DOHH2 (cell line): Measurements from ENCODE around the gene DOCK6.

ENCODE experiments used
- H3F3A ChIP-seq: fragments of 200-600 bp; sonication (generic), shearing (Covaris generic); 2 replicates; pipeline ENCODE4 v1.6.0; 2016; ENCODE audit warnings: antibody characterized with exemption, mild to moderate bottlenecking; ENCODE audit not compliant: control insufficient read depth, insufficient read depth
- H3K27ac ChIP-seq: fragments of 200-600 bp; sonication (generic); 2 replicates; pipeline ENCODE4 v1.5.1; 2014; ENCODE audit warnings: low read depth, mild to moderate bottlenecking, low read length, moderate library complexity
- H3K27me3 ChIP-seq: fragments of 200-600 bp; sonication (generic); 2 replicates; pipeline ENCODE4 v1.6.1; 2014; ENCODE audit warnings: mild to moderate bottlenecking, low read length, mixed read lengths; ENCODE audit not compliant: control insufficient read depth
- H3K36me3 ChIP-seq: fragments of 200-600 bp; sonication (generic); 2 replicates; pipeline ENCODE4 v1.6.1; 2014; ENCODE audit warnings: mild to moderate bottlenecking, low read length, moderate library complexity, mixed read lengths; ENCODE audit not compliant: control insufficient read depth
- H3K4me1 ChIP-seq: fragments of 200-600 bp; sonication (generic); 2 replicates; pipeline ENCODE4 v1.6.1; 2014; ENCODE audit warnings: mild to moderate bottlenecking, low read length, mixed read lengths; ENCODE audit not compliant: control insufficient read depth
- H3K4me2 ChIP-seq: fragments of 200-600 bp; sonication (generic); 2 replicates; pipeline ENCODE4 v1.6.0; 2014; ENCODE audit warnings: mild to moderate bottlenecking, low read length, moderate library complexity
- H3K4me3 ChIP-seq: fragments of 200-600 bp; sonication (generic); 2 replicates; pipeline ENCODE4 v1.5.1; 2014; ENCODE audit warnings: mild to moderate bottlenecking, low read length, mixed read lengths
- H3K79me2 ChIP-seq: fragments of 200-600 bp; sonication (generic); 2 replicates; pipeline ENCODE4 v1.6.1; 2014; ENCODE audit warnings: mild to moderate bottlenecking, low read length, mixed read lengths; ENCODE audit not compliant: control insufficient read depth
- H3K9me2 ChIP-seq: fragments of 200-600 bp; sonication (generic); replicated peaks from 2 replicates; pipeline ENCODE4 v1.6.1; 2014; ENCODE audit warnings: mild to moderate bottlenecking, low read length, mixed read lengths; ENCODE audit not compliant: control insufficient read depth
- H3K9me3 ChIP-seq: fragments of 200-600 bp; sonication (generic); 2 replicates; pipeline ENCODE4 v1.6.1; 2014; ENCODE audit warnings: antibody characterized with exemption, low read length, mixed read lengths; ENCODE audit not compliant: control insufficient read depth, insufficient read depth
- H4K20me1 ChIP-seq: fragments of 200-600 bp; sonication (generic); 2 replicates; pipeline ENCODE4 v1.6.0; 2014; ENCODE audit warnings: low read depth, mild to moderate bottlenecking, antibody characterized with exemption, low read length, moderate library complexity; ENCODE audit not compliant: control insufficient read depth, insufficient read depth
- EZH2phosphoT487 ChIP-seq: fragments of 200-600 bp; sonication (generic); IDR thresholded peaks from 2 replicates; pipeline ENCODE4 v1.6.1; 2017; ENCODE audit warnings: borderline replicate concordance, mild to moderate bottlenecking, antibody characterized with exemption, low read length, moderate library complexity, mixed read lengths
- TF ChIP-seq, protein P1 (sequence below): fragments of 200-600 bp; sonication (generic); IDR thresholded peaks from one replicate; pipeline ENCODE4 v1.5.1; 2014; ENCODE audit warnings: antibody characterized with exemption, mild to moderate bottlenecking, low read depth, low read length; ENCODE audit not compliant: poor library complexity, severe bottlenecking

DOCK6 gene, protein sequence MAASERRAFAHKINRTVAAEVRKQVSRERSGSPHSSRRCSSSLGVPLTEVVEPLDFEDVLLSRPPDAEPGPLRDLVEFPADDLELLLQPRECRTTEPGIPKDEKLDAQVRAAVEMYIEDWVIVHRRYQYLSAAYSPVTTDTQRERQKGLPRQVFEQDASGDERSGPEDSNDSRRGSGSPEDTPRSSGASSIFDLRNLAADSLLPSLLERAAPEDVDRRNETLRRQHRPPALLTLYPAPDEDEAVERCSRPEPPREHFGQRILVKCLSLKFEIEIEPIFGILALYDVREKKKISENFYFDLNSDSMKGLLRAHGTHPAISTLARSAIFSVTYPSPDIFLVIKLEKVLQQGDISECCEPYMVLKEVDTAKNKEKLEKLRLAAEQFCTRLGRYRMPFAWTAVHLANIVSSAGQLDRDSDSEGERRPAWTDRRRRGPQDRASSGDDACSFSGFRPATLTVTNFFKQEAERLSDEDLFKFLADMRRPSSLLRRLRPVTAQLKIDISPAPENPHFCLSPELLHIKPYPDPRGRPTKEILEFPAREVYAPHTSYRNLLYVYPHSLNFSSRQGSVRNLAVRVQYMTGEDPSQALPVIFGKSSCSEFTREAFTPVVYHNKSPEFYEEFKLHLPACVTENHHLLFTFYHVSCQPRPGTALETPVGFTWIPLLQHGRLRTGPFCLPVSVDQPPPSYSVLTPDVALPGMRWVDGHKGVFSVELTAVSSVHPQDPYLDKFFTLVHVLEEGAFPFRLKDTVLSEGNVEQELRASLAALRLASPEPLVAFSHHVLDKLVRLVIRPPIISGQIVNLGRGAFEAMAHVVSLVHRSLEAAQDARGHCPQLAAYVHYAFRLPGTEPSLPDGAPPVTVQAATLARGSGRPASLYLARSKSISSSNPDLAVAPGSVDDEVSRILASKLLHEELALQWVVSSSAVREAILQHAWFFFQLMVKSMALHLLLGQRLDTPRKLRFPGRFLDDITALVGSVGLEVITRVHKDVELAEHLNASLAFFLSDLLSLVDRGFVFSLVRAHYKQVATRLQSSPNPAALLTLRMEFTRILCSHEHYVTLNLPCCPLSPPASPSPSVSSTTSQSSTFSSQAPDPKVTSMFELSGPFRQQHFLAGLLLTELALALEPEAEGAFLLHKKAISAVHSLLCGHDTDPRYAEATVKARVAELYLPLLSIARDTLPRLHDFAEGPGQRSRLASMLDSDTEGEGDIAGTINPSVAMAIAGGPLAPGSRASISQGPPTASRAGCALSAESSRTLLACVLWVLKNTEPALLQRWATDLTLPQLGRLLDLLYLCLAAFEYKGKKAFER (N-terminal part only)

DNA sequence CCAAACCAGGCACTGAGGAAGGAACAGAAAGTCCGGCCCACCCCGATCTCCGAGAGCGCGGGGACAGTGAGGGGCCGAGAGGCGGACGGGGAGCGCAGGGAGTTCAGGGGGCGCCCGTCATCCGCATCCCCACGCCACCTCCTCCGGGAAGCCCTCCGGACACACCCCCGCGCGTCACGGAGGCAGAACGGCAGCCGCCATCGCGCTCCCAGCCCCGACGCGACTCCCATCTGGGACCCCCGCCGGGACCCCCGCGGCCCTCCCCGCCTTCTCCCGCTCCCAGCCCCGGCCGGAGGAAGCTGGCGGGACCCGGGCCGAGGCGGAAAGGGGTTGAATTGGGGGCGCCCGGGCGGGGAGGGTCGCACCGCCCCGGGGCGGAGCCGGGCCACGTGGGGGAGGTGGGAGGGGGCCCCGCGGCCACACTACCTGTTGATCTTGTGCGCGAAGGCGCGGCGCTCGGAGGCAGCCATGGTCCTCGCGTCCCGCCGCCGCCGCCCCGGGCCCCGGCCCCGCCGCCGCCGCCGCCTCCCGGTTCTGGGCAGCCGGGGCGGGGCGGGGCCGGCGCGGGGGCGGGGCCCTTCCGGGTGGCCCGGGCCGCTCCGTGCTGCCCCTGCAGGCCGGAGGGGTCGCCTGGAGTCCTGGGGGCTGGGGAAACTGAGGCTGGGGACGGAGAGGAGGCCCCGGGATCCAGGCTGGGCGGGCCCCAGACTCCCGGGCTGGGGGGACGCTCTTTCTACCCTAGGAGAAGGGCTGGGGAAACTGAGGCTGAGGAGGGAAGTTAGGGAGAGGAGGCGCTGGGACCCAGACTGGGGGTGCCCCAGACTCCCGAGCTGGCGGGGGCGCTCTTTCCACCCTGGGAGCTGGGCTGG is at the start of gene DOCK6:
Gene DOCK6 (minus strand): TSS at position 554 of the 869 bp plus-strand sequence. CDS start 84 bp downstream, at position 470.
- Histone ChIP-seq H3F3A (peaks cover 5% of the 10 kb centered on the region; the same call in 1 of the 2 replicates), H3K4me3 (peak within 1 kb of the TSS; percentile 86), H4K20me1 (no peaks in the 10 kb centered on the region), H3K36me3 (no peaks in the 10 kb centered on the region), H3K4me2 (peak within 1 kb of the TSS; percentile 96), H3K27me3 (no peaks in the 10 kb centered on the region), H3K9me2 (no peaks in the 10 kb centered on the region), H3K27ac (no peak within 1 kb of the TSS), H3K4me1 (peaks cover 40% of the 10 kb centered on the region), H3K9me3 (no peaks in the 10 kb centered on the region), H3K79me2 (peaks cover 7% of the 10 kb centered on the region)
- no peak for TF ChIP-seq EZH2phosphoT487
- TF ChIP-seq, protein P1, sequence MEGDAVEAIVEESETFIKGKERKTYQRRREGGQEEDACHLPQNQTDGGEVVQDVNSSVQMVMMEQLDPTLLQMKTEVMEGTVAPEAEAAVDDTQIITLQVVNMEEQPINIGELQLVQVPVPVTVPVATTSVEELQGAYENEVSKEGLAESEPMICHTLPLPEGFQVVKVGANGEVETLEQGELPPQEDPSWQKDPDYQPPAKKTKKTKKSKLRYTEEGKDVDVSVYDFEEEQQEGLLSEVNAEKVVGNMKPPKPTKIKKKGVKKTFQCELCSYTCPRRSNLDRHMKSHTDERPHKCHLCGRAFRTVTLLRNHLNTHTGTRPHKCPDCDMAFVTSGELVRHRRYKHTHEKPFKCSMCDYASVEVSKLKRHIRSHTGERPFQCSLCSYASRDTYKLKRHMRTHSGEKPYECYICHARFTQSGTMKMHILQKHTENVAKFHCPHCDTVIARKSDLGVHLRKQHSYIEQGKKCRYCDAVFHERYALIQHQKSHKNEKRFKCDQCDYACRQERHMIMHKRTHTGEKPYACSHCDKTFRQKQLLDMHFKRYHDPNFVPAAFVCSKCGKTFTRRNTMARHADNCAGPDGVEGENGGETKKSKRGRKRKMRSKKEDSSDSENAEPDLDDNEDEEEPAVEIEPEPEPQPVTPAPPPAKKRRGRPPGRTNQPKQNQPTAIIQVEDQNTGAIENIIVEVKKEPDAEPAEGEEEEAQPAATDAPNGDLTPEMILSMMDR = peak; percentile 81

DNA sequence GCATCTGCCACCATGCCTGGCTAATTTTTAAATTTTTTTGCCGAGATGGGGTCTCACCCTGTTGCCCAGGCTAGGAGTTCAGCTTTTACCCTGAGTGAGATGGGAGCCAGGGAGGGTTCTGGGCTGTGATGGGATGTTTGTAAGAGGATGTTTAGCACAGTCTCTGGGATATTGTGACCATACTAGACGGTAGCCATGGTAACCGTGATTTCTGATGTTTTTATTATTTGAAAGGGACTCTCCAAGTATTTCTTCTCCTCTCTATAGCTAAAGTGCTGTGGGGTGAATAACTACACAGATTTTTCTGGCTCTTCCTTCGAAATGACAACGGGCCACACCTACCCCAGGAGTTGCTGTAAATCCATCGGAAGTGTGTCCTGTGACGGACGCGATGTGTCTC is 44.0 kb upstream of the DOCK6 start:
- Histone ChIP-seq H3K27me3 (no peaks in the 10 kb centered on the region), H4K20me1 (no peaks in the 10 kb centered on the region), H3K27ac (no peak overlapping the region), H3K9me2 (no peaks in the 10 kb centered on the region), H3F3A (no peaks in the 10 kb centered on the region), H3K79me2 (peaks cover 6% of the 10 kb centered on the region), H3K36me3 (no peaks in the 10 kb centered on the region), H3K9me3 (no peaks in the 10 kb centered on the region), H3K4me1 (no peaks in the 10 kb centered on the region), H3K4me2 (no peak overlapping the region), H3K4me3 (no peak overlapping the region)
- no peak for TF ChIP-seq EZH2phosphoT487
- TF ChIP-seq, protein P1 = no peak

DNA sequence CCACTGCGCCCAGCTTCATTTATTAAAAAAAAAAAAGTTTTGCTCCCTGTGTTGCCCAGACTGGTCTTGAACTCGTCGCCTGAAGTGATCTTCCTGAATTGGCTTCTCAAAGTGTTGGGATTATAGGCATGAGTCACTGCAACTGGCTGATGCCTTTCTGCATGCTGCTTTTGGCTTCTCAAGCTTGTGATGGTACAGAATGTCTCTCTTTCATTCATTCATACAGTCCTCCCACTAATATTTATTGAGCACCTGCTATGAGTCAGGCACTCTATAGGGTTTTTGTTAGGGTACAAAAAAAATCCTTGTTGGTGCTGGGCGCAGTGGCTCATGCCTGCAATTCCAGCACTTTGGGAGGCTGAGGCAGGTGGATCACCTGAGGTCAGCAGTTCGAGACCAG is 42.6 kb upstream of the DOCK6 start:
- Histone ChIP-seq H3K9me2 (no peaks in the 10 kb centered on the region), H3K9me3 (no peaks in the 10 kb centered on the region), H3K27me3 (no peaks in the 10 kb centered on the region), H3K36me3 (no peaks in the 10 kb centered on the region), H3K79me2 (peaks cover 3% of the 10 kb centered on the region; the same call in 1 of the 2 replicates), H3K4me3 (no peak overlapping the region), H3K4me1 (no peaks in the 10 kb centered on the region), H3K4me2 (no peak overlapping the region), H4K20me1 (no peaks in the 10 kb centered on the region), H3F3A (no peaks in the 10 kb centered on the region), H3K27ac (no peak overlapping the region)
- TF ChIP-seq EZH2phosphoT487 = no peak
- TF ChIP-seq, protein P1 = no peak
